ENCODE data around the gene CHCHD4. TPM values are rescaled to one million over a fixed set of nuclear protein-coding genes. Genes with fewer than 3 reads are reported as not detected.

The CHCHD4 gene
- total and polyA plus RNA-seq, 2 experiments from 2014 or later = 16.0 to 31.0 TPM

GRCh38 chr3:14138109-14138877 is 13.6 kb upstream of the CHCHD4 start:
- TF ChIP-seq CTCF (IDR thresholded peaks at IDR 0.05; ENCODE audit: low read depth, low read length) = no peak
- H3K9me3 ChIP-seq (ENCODE audit: low read depth) = no peaks in the 10 kb centered on the region
- H3K36me3 ChIP-seq = peaks cover 9% of the 10 kb centered on the region
- H3K27me3 ChIP-seq = no peaks in the 10 kb centered on the region
- H3K27ac ChIP-seq = peak overlapping the region; percentile 1
- no peak overlapping the region for H3K4me3 ChIP-seq
- H3K4me1 ChIP-seq (ENCODE audit: low read depth) = peaks cover 19% of the 10 kb centered on the region
- peak in 1 of 2 donors; percentile 29 for DNase-seq (ENCODE audit: low read depth in 1 of 2, low spot score in 1 of 2)

DNA sequence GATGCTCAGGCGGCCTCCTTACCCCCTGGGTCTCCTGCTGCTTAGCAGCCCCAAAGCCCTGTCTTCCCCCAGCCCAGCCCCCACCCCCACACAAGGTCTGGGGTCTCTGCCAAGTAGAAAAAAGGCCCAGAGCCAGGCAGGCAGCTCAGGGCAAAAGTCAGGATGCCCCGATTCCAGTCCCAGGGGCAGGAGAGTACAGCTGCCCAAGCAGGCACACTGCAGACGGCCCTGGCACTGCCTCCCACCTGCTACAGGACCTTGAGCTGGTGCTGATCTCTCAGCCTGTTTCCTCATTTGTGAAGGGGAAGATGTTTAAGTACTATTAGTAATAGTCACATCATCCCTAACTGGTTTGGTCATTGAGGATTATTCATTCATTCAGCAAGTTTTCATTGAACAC is 12.8 kb upstream of the CHCHD4 start:
- Histone ChIP-seq H3K27me3 (no peaks in the 10 kb centered on the region), H3K4me3 (no peak overlapping the region), H3K9me3 (ENCODE audit: low read depth) (no peaks in the 10 kb centered on the region), H3K4me1 (ENCODE audit: low read depth) (peaks cover 16% of the 10 kb centered on the region), H3K27ac (peak overlapping the region; percentile 68), H3K36me3 (peaks cover 18% of the 10 kb centered on the region)
- no peak for DNase-seq (ENCODE audit: low read depth in 1 of 2, low spot score in 1 of 2)
- TF ChIP-seq CTCF (IDR thresholded peaks at IDR 0.05; ENCODE audit: low read depth, low read length) = no peak

GRCh38 chr3:14137004-14137403 is 12.3 kb upstream of the CHCHD4 start:
- no peak for TF ChIP-seq CTCF (IDR thresholded peaks at IDR 0.05; ENCODE audit: low read depth, low read length)
- Histone ChIP-seq H3K27ac (peak overlapping the region; percentile 68), H3K27me3 (no peaks in the 10 kb centered on the region), H3K4me1 (ENCODE audit: low read depth) (peaks cover 16% of the 10 kb centered on the region), H3K4me3 (no peak overlapping the region), H3K36me3 (peaks cover 19% of the 10 kb centered on the region), H3K9me3 (ENCODE audit: low read depth) (no peaks in the 10 kb centered on the region)
- peak in 1 of 2 donors; percentile 15 for DNase-seq (ENCODE audit: low read depth in 1 of 2, low spot score in 1 of 2)

DNA sequence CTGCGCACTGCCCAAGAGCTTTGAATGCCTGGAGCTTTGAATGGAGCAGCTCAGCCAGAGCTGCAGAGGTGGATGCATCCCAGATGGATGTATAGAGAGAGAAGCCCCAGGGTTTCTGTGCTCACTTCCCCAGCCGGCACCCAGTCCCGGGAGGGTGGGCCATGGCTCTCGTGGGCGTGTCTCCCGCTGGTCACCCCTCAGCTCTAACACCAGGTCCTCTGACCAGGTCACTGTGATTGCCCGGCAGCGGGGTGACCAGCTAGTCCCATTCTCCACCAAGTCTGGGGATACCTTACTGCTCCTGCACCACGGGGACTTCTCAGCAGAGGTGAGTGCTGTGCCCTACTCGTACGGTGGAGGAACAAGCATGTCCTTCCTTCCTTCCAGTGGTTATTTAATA is 10.9 kb upstream of the CHCHD4 start:
- no peak for DNase-seq (ENCODE audit: low read depth in 1 of 2, low spot score in 1 of 2)

GRCh38 chr3:14134291-14134690 is 9.6 kb upstream of the CHCHD4 start:
- Histone ChIP-seq H3K36me3 (peaks cover 36% of the 10 kb centered on the region), H3K27ac (no peak overlapping the region), H3K9me3 (ENCODE audit: low read depth) (no peaks in the 10 kb centered on the region), H3K4me1 (ENCODE audit: low read depth) (peaks cover 16% of the 10 kb centered on the region), H3K4me3 (no peak overlapping the region), H3K27me3 (no peaks in the 10 kb centered on the region)
- no peak for TF ChIP-seq CTCF (IDR thresholded peaks at IDR 0.05; ENCODE audit: low read depth, low read length)
- no peak for DNase-seq (ENCODE audit: low read depth in 1 of 2, low spot score in 1 of 2)

More for the DNA sequence above, 10.9 kb upstream of the CHCHD4 start:
- peaks cover 29% of the 10 kb centered on the region for H3K36me3 ChIP-seq
- no peak overlapping the region for H3K27ac ChIP-seq
- H3K4me1 ChIP-seq (ENCODE audit: low read depth) = peaks cover 16% of the 10 kb centered on the region
- no peaks in the 10 kb centered on the region for H3K9me3 ChIP-seq (ENCODE audit: low read depth)
- H3K4me3 ChIP-seq = no peak overlapping the region
- TF ChIP-seq CTCF (IDR thresholded peaks at IDR 0.05; ENCODE audit: low read depth, low read length) = no peak
- no peaks in the 10 kb centered on the region for H3K27me3 ChIP-seq

All from cardiac muscle cell (in vitro differentiated cells and primary cell).